EL (cell line): Measurements from ENCODE around the gene FOXD3.

Experiments
- DNase-seq: peaks from one replicate; pipeline ENCODE4 v3.0.0-alpha.2; 2016

Gene FOXD3

GRCh38 chr1:63322114-63322943, at the start of gene FOXD3:
Gene FOXD3, plus strand, starts transcription at chr1:63322567. Its CDS starts 492 bp downstream, at chr1:63323059.
- DNase-seq = peak; percentile 56

- no peak for DNase-seq
Measured at GRCh38 chr1:63272811-63273210, 49.6 kb upstream of the FOXD3 start.

GRCh38 chr1:63274371-63274770, 48.0 kb upstream of the FOXD3 start:
- no peak for DNase-seq

GRCh38 chr1:63274979-63275378, 47.4 kb upstream of the FOXD3 start:
- DNase-seq = no peak

- DNase-seq = no peak
Measured at GRCh38 chr1:63276624-63277023, 45.7 kb upstream of the FOXD3 start.

- no peak for DNase-seq
Measured at GRCh38 chr1:63277195-63278192, 44.9 kb upstream of the FOXD3 start.

GRCh38 chr1:63281753-63282152, 40.6 kb upstream of the FOXD3 start:
- DNase-seq = no peak

GRCh38 chr1:63289135-63289534, 33.2 kb upstream of the FOXD3 start:
- DNase-seq = no peak

- DNase-seq = no peak
Measured at GRCh38 chr1:63294803-63295594, 27.4 kb upstream of the FOXD3 start.

GRCh38 chr1:63304410-63304809, 18.0 kb upstream of the FOXD3 start:
- DNase-seq = no peak

GRCh38 chr1:63305043-63305442, 17.3 kb upstream of the FOXD3 start:
- DNase-seq = no peak

- DNase-seq = no peak
Measured at GRCh38 chr1:63307196-63307794, 15.1 kb upstream of the FOXD3 start.

- no peak for DNase-seq
Measured at GRCh38 chr1:63316598-63316983, 5.8 kb upstream of the FOXD3 start.

GRCh38 chr1:63316984-63317816, 5.2 kb upstream of the FOXD3 start:
- DNase-seq = peak; percentile 69

GRCh38 chr1:63317817-63318152, 4.6 kb upstream of the FOXD3 start:
- no peak for DNase-seq

GRCh38 chr1:63318201-63318979, 4.0 kb upstream of the FOXD3 start:
- DNase-seq = no peak

GRCh38 chr1:63319046-63320021, 3.0 kb upstream of the FOXD3 start:
- no peak for DNase-seq

GRCh38 chr1:63320022-63320721, 2.2 kb upstream of the FOXD3 start:
- DNase-seq = no peak
